Measurements from ENCODE around the gene CRMP1. TPM values are rescaled to one million over a fixed set of nuclear protein-coding genes. Genes with fewer than 3 reads are reported as not detected.
"Not testable (repeated sequence)": the region's sequence is repeated elsewhere in the genome, so short reads cannot be mapped to it uniquely, and the experiment has no call there.

The CRMP1 gene
- total RNA-seq, 2 donors from 2014 or later, result 1.8 TPM; not detected in 1

DNA sequence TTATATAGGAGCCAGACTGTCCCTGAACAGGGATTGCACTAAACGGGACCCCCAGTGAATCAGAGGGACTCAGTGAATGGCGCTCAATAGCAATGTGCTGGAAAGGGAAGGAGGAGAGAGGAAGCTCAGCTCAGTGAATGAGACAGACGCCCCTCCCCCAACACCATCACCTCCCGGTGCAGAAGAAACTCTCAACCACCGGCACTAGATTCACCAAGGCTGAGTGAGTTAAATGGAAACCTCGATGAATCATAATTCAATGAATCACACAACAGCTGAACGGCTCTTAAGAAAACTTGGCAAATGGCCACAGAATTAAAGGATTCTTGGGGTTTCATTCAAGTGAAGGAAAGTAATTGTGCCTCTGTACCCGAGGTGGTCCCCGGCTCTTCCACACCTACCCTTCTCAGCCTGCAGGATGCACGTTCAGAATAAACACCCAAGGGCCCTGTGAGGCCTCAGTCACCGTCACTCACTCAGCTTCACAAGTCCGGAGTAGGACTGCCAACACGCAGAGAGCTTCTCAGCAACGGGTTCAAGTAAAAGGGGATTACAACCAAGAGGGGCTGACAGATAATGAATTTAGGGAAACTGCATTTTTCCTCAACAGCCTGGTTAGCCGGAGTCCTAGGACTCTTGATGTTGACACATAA, 29.3 kb downstream of the CRMP1 start:
- no peak for ATAC-seq (ENCODE audit: insufficient number of reproducible peaks, low FRiP score, low read depth)
- Histone ChIP-seq H3K4me3 (no peak overlapping the region), H3K27ac (no peak overlapping the region), H3K36me3 (no peaks in the 10 kb centered on the region), H3K27me3 (replicated peaks; ENCODE audit: insufficient read depth) (no peaks in the 10 kb centered on the region), H3K4me1 (ENCODE audit: control insufficient read depth in 1 of 2, low read depth in 2 of 2) (no peaks in the 10 kb centered on the region), H3K9me3 (no peaks in the 10 kb centered on the region)
- DNase-seq (ENCODE audit: low spot score), result no peak
- no peak for TF ChIP-seq CTCF (IDR thresholded peaks at IDR 0.05)

GRCh38 chr4:5858020-5858769, 34.7 kb downstream of the CRMP1 start:
- no peak overlapping the region for H3K4me3 ChIP-seq
- H3K27me3 ChIP-seq (replicated peaks; ENCODE audit: insufficient read depth), result no peaks in the 10 kb centered on the region
- H3K9me3 ChIP-seq, result no peaks in the 10 kb centered on the region
- no peak overlapping the region for H3K27ac ChIP-seq
- DNase-seq (ENCODE audit: low spot score), result no peak
- no peaks in the 10 kb centered on the region for H3K36me3 ChIP-seq
- no peak for ATAC-seq (ENCODE audit: insufficient number of reproducible peaks, low FRiP score, low read depth)
- no peak for TF ChIP-seq CTCF (IDR thresholded peaks at IDR 0.05)
- H3K4me1 ChIP-seq (ENCODE audit: control insufficient read depth in 1 of 2, low read depth in 2 of 2), result no peaks in the 10 kb centered on the region

DNA sequence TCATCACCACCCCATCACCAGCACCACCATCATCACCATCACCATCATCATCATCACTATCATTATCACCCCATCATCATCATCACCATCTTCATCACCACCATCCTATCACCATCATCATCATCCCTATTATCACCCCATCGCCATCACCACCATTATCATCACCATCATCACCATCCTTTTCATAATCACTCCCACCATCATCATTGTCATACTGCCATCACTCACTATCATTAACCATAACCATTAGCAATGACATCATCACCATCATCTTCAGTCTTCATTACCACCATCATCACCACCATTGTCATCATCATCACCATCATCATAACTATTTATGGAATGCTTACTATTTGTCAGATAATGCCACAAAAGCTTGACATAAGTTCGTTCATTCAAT, 35.7 kb downstream of the CRMP1 start:
- H3K36me3 ChIP-seq, result no peaks in the 10 kb centered on the region
- no peaks in the 10 kb centered on the region for H3K9me3 ChIP-seq
- DNase-seq (ENCODE audit: low spot score) (no peak), ATAC-seq (ENCODE audit: insufficient number of reproducible peaks, low FRiP score, low read depth) (no peak)
- no peak overlapping the region for H3K27ac ChIP-seq
- H3K4me1 ChIP-seq (ENCODE audit: control insufficient read depth in 1 of 2, low read depth in 2 of 2), result no peaks in the 10 kb centered on the region
- no peak for TF ChIP-seq CTCF (IDR thresholded peaks at IDR 0.05)
- H3K4me3 ChIP-seq, result no peak overlapping the region
- no peaks in the 10 kb centered on the region for H3K27me3 ChIP-seq (replicated peaks; ENCODE audit: insufficient read depth)

GRCh38 chr4:5856362-5856761, 36.5 kb downstream of the CRMP1 start:
- H3K4me3 ChIP-seq; H3K27me3 ChIP-seq (replicated peaks; ENCODE audit: insufficient read depth); H3K27ac ChIP-seq; DNase-seq (ENCODE audit: low spot score); ATAC-seq (ENCODE audit: insufficient number of reproducible peaks, low FRiP score, low read depth); H3K4me1 ChIP-seq (ENCODE audit: control insufficient read depth in 1 of 2, low read depth in 2 of 2); H3K36me3 ChIP-seq; H3K9me3 ChIP-seq: not testable (repeated sequence)

DNA sequence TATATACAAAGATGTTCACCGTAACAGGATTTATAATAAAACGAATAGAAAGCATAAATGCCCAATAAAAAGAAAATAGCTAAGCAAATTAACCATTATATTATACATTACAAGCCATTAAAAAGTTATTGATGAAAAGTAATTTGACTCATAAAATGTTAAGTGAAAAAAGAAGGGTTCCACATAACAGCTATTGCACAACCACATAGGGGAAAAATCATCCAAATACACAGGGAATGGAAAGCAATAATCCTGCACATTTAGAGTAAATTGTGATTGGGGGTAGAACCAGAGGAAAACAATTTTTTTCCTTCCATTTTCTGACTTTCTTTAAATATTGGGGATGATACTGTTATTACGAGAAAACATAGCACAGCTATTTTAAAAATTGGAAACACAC, 38.0 kb downstream of the CRMP1 start:
- no peak overlapping the region for H3K27ac ChIP-seq
- H3K4me1 ChIP-seq (ENCODE audit: control insufficient read depth in 1 of 2, low read depth in 2 of 2), result no peaks in the 10 kb centered on the region
- no peaks in the 10 kb centered on the region for H3K9me3 ChIP-seq
- H3K36me3 ChIP-seq, result no peaks in the 10 kb centered on the region
- no peak overlapping the region for H3K4me3 ChIP-seq
- DNase-seq (ENCODE audit: low spot score) (no peak), ATAC-seq (ENCODE audit: insufficient number of reproducible peaks, low FRiP score, low read depth) (no peak)
- no peak for TF ChIP-seq CTCF (IDR thresholded peaks at IDR 0.05)
- H3K27me3 ChIP-seq (replicated peaks; ENCODE audit: insufficient read depth), result no peaks in the 10 kb centered on the region

All from thoracic aorta (tissue), 2 donors.